Kidney tubule cell (primary cell): Measurements from ENCODE around the gene KLHL41.
A peak's percentile ranks its signal among the peaks of the same experiment; 100 is the strongest.

ENCODE experiments used
- DNase-seq: peaks from one replicate; pipeline ENCODE4 v3.0.0-alpha.2; 2018; ENCODE audit warnings: low spot score

Gene KLHL41

GRCh38 chr2:169509298-169509885 lies at the start of gene KLHL41:
Gene KLHL41 (plus strand): TSS chr2:169509702. CDS start chr2:169509779, 77 bp downstream.
- peak; percentile 3 for DNase-seq

GRCh38 chr2:169461143-169461542 lies 48.4 kb upstream of the KLHL41 start:
- no peak for DNase-seq

DNA sequence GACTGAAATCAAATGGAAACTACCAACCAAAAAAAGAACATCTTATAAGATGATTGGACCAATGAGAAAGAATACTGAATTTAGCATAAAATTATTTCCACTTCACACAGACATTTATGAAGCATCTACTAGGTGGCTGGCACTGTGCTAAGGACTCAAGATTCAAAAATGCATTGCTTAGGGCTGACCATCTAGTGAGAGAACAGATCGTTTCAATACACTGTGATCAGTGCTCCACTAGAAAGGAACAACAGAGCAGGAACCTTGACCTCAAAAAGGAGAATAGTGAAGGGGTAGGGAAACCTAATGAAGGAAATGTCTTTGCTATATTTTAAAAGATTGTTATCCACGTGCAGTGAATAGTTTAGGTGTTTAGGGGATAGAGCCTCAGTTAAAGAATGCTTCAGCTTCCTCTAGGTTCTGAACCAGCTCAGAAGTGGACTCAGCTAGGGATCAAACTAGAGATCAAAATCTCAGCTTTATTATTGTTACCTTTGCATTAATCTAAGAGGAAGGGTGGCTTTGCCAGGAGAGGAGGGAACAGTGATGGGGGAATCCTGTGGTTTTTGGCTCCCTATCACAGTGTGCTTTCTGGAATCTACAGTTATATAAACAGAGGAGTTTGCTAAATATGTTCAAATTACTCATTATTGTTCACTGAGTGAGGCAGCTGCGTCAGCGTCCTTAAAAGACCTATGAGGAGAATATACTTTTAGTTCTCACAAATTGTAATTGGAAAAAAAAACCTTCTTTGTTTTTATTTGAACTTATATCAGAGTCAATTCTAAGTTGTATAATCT lies 46.4 kb upstream of the KLHL41 start:
- DNase-seq, result no peak

DNA sequence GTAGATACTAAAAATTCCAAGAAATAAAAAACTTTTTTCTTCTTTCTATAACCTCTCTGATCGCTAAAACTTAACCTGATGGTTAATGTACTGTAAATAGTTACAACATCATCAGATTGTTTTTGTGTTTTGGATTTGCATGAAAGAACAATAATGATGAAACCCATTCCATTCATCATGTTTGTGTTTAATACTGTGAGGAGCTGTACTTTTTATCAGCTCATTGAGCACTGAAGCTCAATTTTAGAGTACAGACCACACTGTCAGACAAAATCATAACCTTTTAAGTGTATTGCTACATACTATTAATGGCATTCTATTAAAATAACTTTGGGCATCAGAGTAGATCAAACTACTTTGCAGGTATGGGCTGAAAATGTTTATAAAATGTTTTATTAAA lies 45.0 kb upstream of the KLHL41 start:
- DNase-seq, result no peak

DNA sequence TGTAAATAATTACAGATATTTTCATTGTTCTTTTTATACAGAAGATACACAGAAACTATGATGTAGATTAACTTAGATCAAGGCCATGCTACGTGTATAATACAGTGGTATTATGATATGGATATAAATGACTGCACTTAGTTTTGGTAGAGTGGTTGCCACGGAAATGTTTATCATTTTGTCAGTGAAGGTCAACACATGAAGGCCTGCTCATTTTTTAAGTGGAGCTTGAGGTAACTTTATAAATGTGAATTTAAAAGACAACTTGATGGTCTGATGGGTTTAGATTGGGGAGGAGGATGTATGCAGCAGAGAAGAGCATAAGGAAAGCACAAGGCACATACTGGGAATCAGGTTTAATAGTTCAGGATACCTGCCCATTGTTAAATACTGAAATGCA lies 44.6 kb upstream of the KLHL41 start:
- DNase-seq, result no peak

GRCh38 chr2:169468841-169469240 lies 40.7 kb upstream of the KLHL41 start:
- no peak for DNase-seq

DNA sequence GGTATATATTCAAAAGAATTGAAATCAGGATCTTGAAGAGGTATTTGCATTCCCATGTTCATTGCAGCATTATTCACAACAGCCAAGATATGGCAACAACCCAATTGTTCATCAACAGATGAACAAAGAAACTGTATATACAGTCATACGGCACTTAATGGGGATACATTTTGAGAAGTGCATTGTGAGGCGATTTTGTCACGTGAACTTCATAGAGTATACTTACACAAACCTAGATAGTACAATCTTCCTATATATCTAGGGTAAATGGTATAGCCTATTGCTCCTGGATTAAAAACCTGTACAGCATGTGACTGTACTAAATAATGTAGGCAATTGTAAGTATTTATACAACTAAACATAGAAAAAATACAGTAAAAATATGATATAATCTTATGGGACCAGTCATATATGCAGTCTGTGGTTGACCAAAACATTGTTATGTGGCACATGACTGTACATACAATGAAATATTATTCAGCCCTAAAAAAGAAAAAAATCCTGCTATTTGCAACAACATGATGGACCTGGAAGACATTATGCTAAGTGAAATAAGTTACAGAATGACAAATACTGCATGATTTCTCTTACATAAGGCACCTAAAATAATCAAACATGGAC lies 39.4 kb upstream of the KLHL41 start:
- DNase-seq, result no peak

DNA sequence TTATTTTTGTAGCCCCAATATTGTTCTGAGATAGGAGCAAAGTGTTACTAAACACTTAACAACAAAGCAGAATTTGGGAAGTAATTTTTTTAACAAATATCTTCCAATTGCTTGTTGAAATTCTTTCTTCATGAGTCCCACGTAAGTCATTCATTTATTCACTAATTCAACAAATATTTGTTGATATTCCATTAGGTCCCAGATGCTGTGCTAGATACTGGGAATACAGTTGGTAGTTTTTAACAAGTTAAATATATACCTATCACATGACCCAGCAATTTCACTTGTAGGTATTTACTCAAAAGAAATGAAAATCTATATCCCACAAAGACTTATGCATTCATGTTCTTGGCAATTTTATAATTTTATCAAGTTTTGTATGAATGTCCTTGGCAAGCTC lies 37.3 kb upstream of the KLHL41 start:
- no peak for DNase-seq

GRCh38 chr2:169476459-169476858 lies 33.0 kb upstream of the KLHL41 start:
- DNase-seq, result peak; percentile 14

DNA sequence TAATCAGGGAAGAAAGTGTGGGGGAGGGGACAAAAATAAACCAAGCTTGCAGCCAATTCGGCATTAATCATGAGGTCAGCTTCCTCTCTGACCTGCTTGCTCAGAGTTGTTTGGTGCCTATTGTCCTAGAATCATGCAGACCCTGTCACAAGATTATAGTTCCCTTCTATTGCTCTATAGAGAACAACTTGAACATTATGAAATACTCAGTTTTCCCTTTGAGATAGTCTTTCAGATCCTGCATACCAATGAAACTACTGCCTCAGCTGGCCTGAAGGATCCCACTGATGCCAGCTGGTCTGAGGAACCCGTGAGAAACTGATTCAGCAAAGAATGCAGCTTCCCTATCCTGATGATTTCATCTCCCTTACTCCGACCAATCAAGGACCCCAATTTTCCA lies 31.2 kb upstream of the KLHL41 start:
- no peak for DNase-seq

- no peak for DNase-seq
Observed at GRCh38 chr2:169478745-169479256, 30.7 kb upstream of the KLHL41 start.

GRCh38 chr2:169479257-169480078 lies 30.0 kb upstream of the KLHL41 start, which contains the start of gene BBS5:
Gene BBS5 (plus strand): TSS chr2:169479494. CDS start chr2:169479554, 60 bp downstream.
- DNase-seq, result peak; percentile 84

GRCh38 chr2:169480079-169480465 lies 29.4 kb upstream of the KLHL41 start:
- no peak for DNase-seq

GRCh38 chr2:169485650-169486138 lies 23.8 kb upstream of the KLHL41 start:
- no peak for DNase-seq

GRCh38 chr2:169486487-169486886 lies 23.0 kb upstream of the KLHL41 start:
- no peak for DNase-seq

DNA sequence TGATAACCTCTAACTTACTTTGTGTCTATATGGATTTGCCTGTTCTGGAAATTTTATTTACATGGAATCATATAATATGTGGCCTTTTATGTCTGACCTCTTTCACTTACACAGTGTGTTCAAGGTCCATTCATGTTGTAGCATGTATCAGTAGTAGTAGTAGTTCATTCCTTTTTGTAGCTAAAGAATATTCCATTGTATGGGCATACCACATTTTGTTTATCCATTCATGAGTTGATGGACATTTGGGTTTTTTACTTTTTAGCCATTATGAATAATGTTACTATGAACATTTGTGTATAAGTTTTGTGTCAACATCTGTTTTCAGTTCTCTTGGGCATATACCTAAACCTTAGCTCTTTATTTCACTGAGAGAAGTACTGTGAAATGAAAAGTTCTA lies 18.7 kb upstream of the KLHL41 start:
- no peak for DNase-seq

DNA sequence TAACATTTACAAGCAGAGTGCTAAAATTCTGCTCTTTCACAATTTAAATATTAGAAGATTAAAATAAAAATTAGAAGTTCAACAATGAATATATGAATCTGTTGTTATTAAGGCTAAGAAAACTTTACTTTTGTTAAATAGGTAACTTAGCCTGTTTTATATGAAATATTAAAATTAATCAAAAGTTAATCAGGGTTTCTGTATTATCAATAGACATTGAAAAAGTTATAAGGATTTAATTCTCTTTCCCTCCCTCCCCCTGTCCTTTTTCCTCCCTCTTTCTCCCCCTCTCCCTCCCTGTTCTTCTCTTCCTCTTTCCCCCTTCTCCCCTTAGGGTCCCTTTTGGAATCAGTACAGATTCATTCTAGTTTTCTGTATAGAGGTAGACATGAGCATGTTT lies 18.1 kb upstream of the KLHL41 start:
- DNase-seq, result no peak

- no peak for DNase-seq
Observed at GRCh38 chr2:169493360-169493759, 16.1 kb upstream of the KLHL41 start.

DNA sequence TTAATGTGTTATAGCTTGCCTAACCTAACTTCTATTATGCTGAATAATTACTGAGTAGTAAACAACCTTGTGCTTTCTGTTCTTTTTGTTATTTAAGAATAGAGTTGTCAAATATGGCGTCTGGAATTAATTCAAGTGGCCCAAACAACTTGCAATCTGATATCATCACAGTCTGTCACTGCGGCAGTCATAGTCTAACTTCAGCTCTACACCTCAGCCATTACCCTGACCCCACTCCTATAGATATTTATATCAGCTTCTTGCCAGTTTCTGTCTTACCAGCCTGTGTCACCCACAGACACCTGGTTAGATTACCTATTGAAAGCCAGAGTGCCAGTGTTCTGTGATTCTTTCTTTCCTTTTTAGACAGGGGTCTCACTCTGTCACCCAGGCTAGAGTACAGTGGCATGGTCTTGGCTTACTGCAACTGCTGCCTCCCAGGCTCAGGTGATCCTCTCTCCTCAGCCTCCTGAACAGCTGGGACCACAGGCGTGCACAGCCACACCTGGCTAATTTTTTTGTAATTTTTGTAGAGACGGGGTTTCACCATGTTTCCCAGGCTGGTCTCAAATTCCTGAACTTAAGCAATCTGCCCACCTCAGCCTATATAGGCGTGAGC lies 14.1 kb upstream of the KLHL41 start:
- DNase-seq, result no peak

GRCh38 chr2:169504651-169505050 lies 4.9 kb upstream of the KLHL41 start:
- DNase-seq, result no peak

DNA sequence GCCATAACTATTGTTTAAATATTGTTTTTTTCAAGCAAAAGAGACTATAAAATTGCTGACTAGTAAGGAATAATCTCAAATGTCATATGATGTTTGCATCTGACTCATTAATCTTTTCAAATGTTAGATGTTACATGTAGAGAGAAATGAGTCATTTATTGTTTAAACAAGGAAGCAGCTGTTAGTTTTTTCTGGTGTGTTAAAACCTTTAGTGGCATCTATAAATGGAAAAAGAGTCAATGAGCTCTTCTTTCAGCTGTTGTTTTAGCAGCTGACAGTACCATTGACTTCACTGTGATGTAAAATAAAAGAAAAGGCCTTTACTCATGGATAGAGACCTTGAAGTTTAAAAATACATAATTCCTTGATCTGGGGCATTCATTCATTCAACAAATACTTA lies 1.8 kb upstream of the KLHL41 start:
- peak; percentile 67 for DNase-seq

- no peak for DNase-seq
Observed at GRCh38 chr2:169509955-169510354, 453 bp downstream of the KLHL41 start.
